Muscle of leg (tissue), 11 donors: ENCODE measurements around the gene HOXB5. TPM values are rescaled to one million over a fixed set of nuclear protein-coding genes. Genes with fewer than 3 reads are reported as not detected.

Experiments
- DNase-seq: peaks from one replicate; pipeline ENCODE4 v3.0.0; 2013
- H3K27ac ChIP-seq: one replicate; pipeline ENCODE4 v1.5.1; 2013; ENCODE audit warnings: mild to moderate bottlenecking, low read length, control low read depth
- H3K27me3 ChIP-seq: one replicate; pipeline ENCODE4 v1.6.1; 2013; ENCODE audit warnings: low read length; ENCODE audit not compliant: control insufficient read depth, insufficient read depth
- H3K36me3 ChIP-seq: one replicate; pipeline ENCODE4 v1.6.1; 2013; ENCODE audit warnings: low read length; ENCODE audit not compliant: control insufficient read depth, insufficient read depth
- H3K4me1 ChIP-seq: one replicate; pipeline ENCODE4 v1.6.1; 2013; ENCODE audit warnings: low read length; ENCODE audit not compliant: control insufficient read depth, insufficient read depth
- H3K4me3 ChIP-seq: one replicate; pipeline ENCODE4 v1.5.1; 2013; ENCODE audit warnings: low read length, control low read depth
- H3K9me3 ChIP-seq: replicated peaks from 2 replicates; pipeline ENCODE4 v1.6.1; 2013; ENCODE audit warnings: low read depth, low read length; ENCODE audit not compliant: control insufficient read depth
- WGBS: methylation state at CpG from one replicate; pipeline ENCODE4 v1.1.5; 2013; ENCODE audit warnings: missing lambda C conversion rate; ENCODE audit not compliant: insufficient coverage; 5-methylcytosine and 5-hydroxymethylcytosine counted together
- polyA plus RNA-seq, 8 donors: library from polyadenylated mRNA; unstranded; fragments of 120-200 nt; gene quantifications; one replicate each; pipeline versions ENCODE4 v1.2.1 to v1.2.3, GENCODE V29; 2013; ENCODE audit warnings: inconsistent platforms in 1 of 8, low replicate concordance in 1 of 8; ENCODE audit not compliant: insufficient read length in 8 of 8, insufficient read depth in 1 of 8
- total RNA-seq: library from RNA; stranded (reverse); fragments of 120-200 nt; gene quantifications from one replicate; pipeline ENCODE4 v1.2.4, GENCODE V29; 2013

Gene HOXB5
- total and polyA plus RNA-seq, 9 donors, result 0.13 to 2.7 (median 0.54) TPM

DNA sequence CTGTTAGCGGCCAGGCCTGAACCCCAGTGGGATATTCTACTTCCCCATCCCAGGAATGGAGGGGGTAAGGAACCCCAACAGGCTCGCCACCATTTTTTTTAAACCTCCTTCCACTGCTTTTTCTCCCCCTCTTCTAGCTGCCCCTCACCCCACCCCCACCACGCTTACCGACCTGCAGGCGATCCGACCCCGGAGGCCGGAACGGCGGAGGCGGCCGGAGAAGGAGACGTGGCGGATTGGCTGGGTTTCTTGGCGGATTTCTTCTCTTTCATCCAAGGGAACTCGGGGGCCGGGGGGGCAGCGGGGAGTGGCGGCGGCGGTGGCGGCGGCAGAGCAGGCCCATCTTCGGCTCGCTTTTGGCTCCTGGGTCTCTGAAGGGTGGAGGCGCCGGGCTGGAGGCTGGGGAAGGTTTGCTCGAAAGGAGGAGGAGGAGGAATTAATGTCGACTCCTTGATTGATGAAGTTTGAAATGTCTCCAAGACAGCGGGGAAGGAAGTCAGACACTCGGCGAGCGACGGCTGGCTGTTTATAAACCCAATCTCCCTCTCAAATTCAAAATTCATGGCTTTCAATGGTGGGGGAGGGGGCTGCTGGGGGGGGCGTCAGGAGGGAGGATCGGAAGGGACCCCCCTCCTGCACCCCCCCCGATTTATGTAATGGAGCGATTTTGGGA lies 49.1 kb downstream of the HOXB5 start:
- peaks cover 69% of the 10 kb centered on the region for H3K27me3 ChIP-seq
- peak; percentile 86 for DNase-seq
- 0% methylated on average over 11 of the region's 38 CpGs for WGBS

DNA sequence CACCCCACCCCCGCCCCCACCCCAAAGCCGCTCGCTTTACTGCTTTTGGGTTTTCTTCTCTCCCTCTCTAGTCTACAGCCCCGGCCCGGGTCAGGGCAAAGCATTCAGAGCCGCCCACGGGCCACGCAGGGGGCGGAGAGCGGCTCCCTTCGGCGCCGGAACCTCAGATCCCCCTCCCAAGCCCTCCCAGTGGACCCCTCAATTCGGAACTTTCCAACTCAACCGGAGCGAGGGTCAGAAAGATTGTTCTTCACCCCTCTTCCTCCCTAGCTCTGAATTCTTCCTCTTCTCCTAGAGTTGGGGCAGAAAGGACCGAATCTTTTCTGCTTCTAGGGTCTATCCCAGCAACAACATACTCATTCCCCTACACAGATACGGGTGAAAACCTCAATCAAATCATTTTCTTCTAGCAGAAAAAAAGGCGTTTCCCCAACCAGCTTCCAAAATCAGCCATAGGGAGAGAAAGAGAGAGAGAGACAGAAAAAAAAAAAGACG lies 49.7 kb downstream of the HOXB5 start:
- Histone ChIP-seq H3K4me1 (peaks cover 40% of the 10 kb centered on the region), H3K9me3 (no peaks in the 10 kb centered on the region), H3K27ac (peak overlapping the region; percentile 96), H3K27me3 (peaks cover 68% of the 10 kb centered on the region), H3K4me3 (peak overlapping the region; percentile 69), H3K36me3 (no peaks in the 10 kb centered on the region)
- WGBS, result 0% methylated on average over 17 of the region's 20 CpGs
- DNase-seq, result peak; percentile 65

More for the DNA sequence above, 49.1 kb downstream of the HOXB5 start:
- Histone ChIP-seq H3K36me3 (no peaks in the 10 kb centered on the region), H3K27ac (peak overlapping the region; percentile 96), H3K4me3 (peak overlapping the region; percentile 69), H3K4me1 (peaks cover 40% of the 10 kb centered on the region), H3K9me3 (no peaks in the 10 kb centered on the region)

DNA sequence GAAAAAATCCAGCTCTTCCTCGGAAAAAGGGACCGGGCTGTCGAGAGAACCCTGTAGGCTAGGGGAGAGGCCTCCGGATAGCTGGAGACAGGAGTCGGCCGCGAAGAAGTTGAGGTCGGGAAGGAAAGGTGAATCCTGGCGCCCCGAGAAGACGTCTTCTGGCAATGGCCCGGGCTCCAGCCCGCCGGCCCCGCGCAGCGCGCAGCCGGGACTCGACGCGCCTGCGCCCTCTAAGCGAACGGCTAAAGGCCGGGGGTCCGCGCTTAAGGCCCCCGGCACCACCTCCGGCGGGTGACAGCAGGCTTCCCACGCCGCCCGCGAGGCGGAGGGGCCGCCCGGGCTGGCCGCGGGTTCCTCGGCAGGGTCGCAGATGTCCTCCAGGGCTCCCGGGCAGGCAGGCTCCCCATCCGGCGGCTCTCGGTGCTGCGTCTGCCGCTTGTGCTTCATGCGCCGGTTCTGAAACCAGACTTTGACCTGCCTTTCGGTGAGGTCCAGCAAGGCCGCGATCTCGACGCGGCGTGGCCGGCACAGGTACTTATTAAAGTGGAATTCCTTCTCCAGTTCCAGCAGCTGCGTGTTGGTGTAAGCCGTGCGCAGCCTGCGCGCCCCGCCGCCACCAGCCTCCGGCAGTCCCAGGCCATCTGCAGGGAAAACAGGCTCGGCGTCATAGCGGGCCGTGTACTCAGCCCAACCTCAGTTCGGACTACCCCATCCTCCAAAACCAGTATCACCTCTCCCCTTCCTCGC lies 50.3 kb downstream of the HOXB5 start:
- peak overlapping the region; percentile 96 for H3K27ac ChIP-seq
- H3K4me1 ChIP-seq, result peaks cover 40% of the 10 kb centered on the region
- peak; percentile 68 for DNase-seq
- H3K36me3 ChIP-seq, result no peaks in the 10 kb centered on the region
- peaks cover 63% of the 10 kb centered on the region for H3K27me3 ChIP-seq
- WGBS, result under 1% methylated on average over 71 of the region's 72 CpGs
- H3K4me3 ChIP-seq, result peak overlapping the region; percentile 69
- H3K9me3 ChIP-seq, result no peaks in the 10 kb centered on the region

DNA sequence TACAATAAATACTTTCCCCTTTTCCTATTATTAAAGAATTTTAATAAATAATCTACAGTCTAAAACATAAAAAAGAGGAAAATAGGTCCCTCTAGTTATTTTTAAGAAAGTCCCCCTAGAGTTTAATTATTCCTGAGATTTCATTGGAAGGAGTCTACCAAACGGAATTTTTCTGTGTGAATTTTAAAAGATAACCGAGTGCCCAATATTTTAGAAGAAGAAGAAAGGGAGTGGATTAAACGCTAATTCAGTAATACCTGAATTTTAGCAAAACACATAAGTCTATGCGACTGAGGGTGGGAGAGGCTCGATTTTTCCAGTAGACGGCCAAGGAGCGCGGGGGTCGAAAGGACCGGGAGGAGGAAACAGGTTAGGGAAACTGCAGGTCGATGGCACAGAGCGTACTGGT lies 50.9 kb downstream of the HOXB5 start:
- no peaks in the 10 kb centered on the region for H3K9me3 ChIP-seq
- H3K36me3 ChIP-seq, result no peaks in the 10 kb centered on the region
- H3K27ac ChIP-seq, result peak overlapping the region; percentile 96
- peaks cover 58% of the 10 kb centered on the region for H3K27me3 ChIP-seq
- peak overlapping the region; percentile 69 for H3K4me3 ChIP-seq
- peaks cover 39% of the 10 kb centered on the region for H3K4me1 ChIP-seq
- DNase-seq, result no peak
- 5% methylated on average over 9 of the region's 12 CpGs for WGBS

DNA sequence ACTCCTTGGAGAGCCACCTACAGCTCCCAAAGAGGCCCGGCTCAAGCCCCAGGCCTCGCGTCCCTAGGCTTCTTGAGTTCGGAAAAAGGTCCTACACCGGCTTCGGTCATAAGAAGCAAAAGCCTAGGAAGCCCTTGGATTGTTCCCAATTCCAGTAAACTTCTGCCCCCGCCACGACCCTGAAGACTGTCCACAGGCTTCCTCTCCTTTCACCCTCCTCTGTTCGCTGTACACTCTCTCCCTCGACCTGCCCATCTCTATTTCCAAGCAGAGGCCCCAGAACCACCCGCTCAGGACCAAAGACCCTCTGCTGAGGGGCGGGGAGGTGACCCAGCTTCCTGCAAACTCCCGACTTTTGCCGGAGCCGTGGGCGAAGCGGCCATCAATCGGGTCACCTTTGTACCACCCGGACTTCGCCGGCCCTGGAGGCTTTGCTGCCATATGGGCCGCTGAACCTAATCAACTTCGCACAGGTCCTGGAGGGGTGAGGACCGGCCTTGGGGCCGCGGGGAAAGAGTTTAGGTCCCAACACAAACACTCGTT lies 51.4 kb downstream of the HOXB5 start:
- 17% methylated on average over 21 of the region's 27 CpGs for WGBS
- Histone ChIP-seq H3K36me3 (no peaks in the 10 kb centered on the region), H3K4me1 (peaks cover 34% of the 10 kb centered on the region), H3K9me3 (no peaks in the 10 kb centered on the region), H3K27ac (peak overlapping the region; percentile 96), H3K4me3 (peak overlapping the region; percentile 69), H3K27me3 (peaks cover 56% of the 10 kb centered on the region)
- DNase-seq, result peak; percentile 59

DNA sequence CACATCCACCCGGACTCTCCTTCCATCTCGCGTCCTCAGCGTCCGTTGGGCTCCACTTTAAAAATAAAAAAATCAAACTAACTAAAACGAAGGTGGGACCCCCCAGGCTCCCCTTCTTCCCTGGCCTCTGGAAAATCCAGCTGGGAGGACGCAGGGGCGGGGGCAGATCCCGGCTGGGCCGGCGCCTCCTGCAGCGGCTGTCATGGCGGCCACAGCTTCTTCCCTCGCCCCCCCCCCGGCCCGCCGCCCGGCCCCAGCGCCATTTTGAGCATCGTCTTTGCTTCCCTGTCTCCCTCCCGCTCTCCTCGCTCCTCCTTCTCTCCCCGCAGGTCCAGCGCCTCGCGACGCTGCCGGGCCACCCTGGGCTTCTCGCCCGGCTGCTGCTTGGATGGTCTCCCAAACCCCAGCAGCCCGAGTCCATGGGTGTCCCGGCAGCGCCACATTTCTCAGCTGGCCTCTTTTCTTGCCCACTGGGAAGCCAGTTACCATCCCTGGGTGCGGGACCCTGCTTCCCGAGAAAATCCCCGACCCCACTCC lies 51.9 kb downstream of the HOXB5 start:
- H3K9me3 ChIP-seq, result no peaks in the 10 kb centered on the region
- H3K27me3 ChIP-seq, result peaks cover 52% of the 10 kb centered on the region
- peak; percentile 87 for DNase-seq
- peaks cover 30% of the 10 kb centered on the region for H3K4me1 ChIP-seq
- H3K4me3 ChIP-seq, result peak overlapping the region; percentile 69
- peak overlapping the region; percentile 96 for H3K27ac ChIP-seq
- no peaks in the 10 kb centered on the region for H3K36me3 ChIP-seq
- WGBS, result under 1% methylated on average over 31 of the region's 36 CpGs

Other genes with a start within 250 kb of the HOXB5 start
- gene SKAP1, start 163.6 kb downstream of the HOXB5 start, total RNA-seq, result 0.35 TPM
- gene SKAP1, start 163.6 kb downstream of the HOXB5 start, polyA plus RNA-seq, result under 1 TPM in 7 of 8 donors, not detected in 1; 0.22 to 0.52 (median 0.38) TPM
- gene HOXB1, start 62.8 kb downstream of the HOXB5 start, total RNA-seq, result not detected
- under 1 TPM in 1 of 8 donors, not detected in 7; 0.13 TPM for gene HOXB1, start 62.8 kb downstream of the HOXB5 start, polyA plus RNA-seq
- gene HOXB2, start 48.7 kb downstream of the HOXB5 start, total RNA-seq, result 2.7 TPM
- gene HOXB2, start 48.7 kb downstream of the HOXB5 start, polyA plus RNA-seq, result 10 to 100 TPM in 4 of 8 donors, 1 to 10 TPM in 4; 5.1 to 14.2 (median 10.7) TPM
- 1.3 TPM for gene HOXB4, start 15.4 kb downstream of the HOXB5 start, total RNA-seq
- 1 to 10 TPM in 6 of 8 donors, under 1 TPM in 2; 0.53 to 1.7 (median 1.2) TPM for gene HOXB4, start 15.4 kb downstream of the HOXB5 start, polyA plus RNA-seq
- gene HOXB3, start 3.5 kb downstream of the HOXB5 start, total RNA-seq, result 4.7 TPM
- 10 to 100 TPM in 4 of 8 donors, 1 to 10 TPM in 4; 3.1 to 14.6 (median 9.9) TPM for gene HOXB3, start 3.5 kb downstream of the HOXB5 start, polyA plus RNA-seq
- gene HOXB6, start 11.2 kb upstream of the HOXB5 start, total RNA-seq, result 0.84 TPM
- 1 to 10 TPM in 6 of 8 donors, under 1 TPM in 2; 0.88 to 1.7 (median 1.3) TPM for gene HOXB6, start 11.2 kb upstream of the HOXB5 start, polyA plus RNA-seq
- gene HOXB7, start 17.2 kb upstream of the HOXB5 start, total RNA-seq, result 2.3 TPM
- 1 to 10 TPM; 3.5 to 4.7 (median 3.8) TPM for gene HOXB7, start 17.2 kb upstream of the HOXB5 start, polyA plus RNA-seq
- 0.04 TPM for gene HOXB8, start 21.5 kb upstream of the HOXB5 start, total RNA-seq
- under 1 TPM in 7 of 8 donors, not detected in 1; 0.11 to 0.46 (median 0.30) TPM for gene HOXB8, start 21.5 kb upstream of the HOXB5 start, polyA plus RNA-seq
- 0.31 TPM for gene HOXB9, start 32.6 kb upstream of the HOXB5 start, total RNA-seq
- gene HOXB9, start 32.6 kb upstream of the HOXB5 start, polyA plus RNA-seq, result 1 to 10 TPM in 3 of 8 donors, under 1 TPM in 5; 0.36 to 1.3 (median 0.72) TPM
- gene PRAC1, start 128.7 kb upstream of the HOXB5 start, total RNA-seq, result not detected
- not detected for gene PRAC1, start 128.7 kb upstream of the HOXB5 start, polyA plus RNA-seq
- not detected for gene PRAC2, start 129.4 kb upstream of the HOXB5 start, total RNA-seq
- gene PRAC2, start 129.4 kb upstream of the HOXB5 start, polyA plus RNA-seq, result not detected
- gene HOXB13, start 135.0 kb upstream of the HOXB5 start, total RNA-seq, result under 0.01 TPM
- gene HOXB13, start 135.0 kb upstream of the HOXB5 start, polyA plus RNA-seq, result under 1 TPM in 1 of 8 donors, not detected in 7; 0.06 TPM
- gene TTLL6, start 223.4 kb upstream of the HOXB5 start, total RNA-seq, result not detected
- gene TTLL6, start 223.4 kb upstream of the HOXB5 start, polyA plus RNA-seq, result under 1 TPM in 2 of 8 donors, not detected in 6; 0.25 to 0.62 TPM
- gene CALCOCO2, start 237.3 kb upstream of the HOXB5 start, total RNA-seq, result 22.4 TPM
- gene CALCOCO2, start 237.3 kb upstream of the HOXB5 start, polyA plus RNA-seq, result 10 to 100 TPM; 40.8 to 49.1 (median 44.9) TPM